ENCODE results near the gene PAPOLB.

Gene PAPOLB

GRCh38 chr7:4840079-4840501, 21.7 kb downstream of the PAPOLB start:
- no peak for DNase-seq

DNA sequence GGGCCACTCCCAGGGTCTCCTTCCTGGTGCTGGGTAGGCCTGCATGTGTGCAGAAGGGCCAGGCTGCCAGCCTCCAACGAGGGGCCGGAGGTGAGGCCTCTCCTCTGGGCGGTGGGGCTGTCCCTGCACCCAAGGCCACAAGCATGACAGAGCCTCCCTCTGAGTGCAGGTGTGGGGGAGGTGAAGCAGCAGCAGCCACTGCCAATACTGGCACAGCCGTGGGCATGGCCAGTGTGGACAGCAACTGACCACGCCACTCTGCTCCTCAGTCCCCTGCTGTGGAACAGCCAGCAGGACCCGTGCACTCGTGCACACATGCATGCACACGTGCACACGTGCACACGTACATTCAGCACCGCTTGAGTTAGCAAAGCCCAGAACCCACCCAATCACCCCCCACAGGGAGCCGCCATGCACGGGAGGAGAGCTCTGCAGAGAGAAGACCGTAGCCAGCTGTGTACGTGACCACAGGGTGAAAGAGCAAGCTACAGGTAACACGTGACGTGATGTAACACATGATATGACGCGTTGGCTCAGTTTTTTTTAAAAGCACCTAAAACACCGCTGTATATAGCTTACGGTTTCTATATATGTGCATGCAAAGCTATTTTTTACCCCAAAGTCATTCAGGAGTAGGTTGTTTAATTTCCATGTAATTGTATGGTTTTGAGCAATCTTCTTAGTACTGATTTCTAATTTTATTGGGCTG, 23.1 kb downstream of the PAPOLB start:
- DNase-seq, result no peak

- DNase-seq, result no peak
These were observed 23.8 kb downstream of the PAPOLB start for GRCh38 chr7:4837803-4838625.

DNA sequence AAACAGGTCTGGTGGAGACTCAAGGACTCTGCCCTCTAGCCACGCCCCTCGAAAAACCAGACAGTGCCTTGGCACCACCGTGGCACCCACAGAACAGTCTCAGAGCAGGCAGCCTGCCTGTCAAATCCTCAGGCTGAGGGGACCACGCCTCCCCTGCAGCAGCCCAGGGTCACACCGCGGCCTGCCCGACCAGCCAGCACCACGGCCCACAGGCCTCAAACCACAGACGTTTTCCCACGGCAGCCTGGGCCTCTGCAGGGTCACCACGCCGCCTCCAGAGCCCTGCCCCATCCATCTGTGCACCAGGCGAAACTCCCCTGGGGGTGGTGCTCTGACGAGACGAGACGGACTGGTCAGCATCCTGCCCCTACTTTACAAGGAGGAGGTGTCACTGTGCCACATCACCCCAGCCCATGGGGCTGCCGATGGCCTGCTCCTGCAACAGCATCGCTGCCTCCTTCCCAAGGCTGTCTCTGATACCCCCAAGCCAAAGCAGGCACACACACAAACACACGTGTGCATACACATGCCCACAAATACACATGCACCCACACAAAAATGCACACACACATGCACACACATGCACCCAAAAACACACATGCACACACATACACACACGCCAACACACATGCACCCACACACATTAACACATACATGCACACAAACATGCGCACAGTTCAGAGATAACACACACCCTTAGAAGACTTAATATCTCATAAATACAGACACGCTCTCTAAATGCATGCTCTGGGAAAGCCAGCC, 24.6 kb downstream of the PAPOLB start:
- no peak for DNase-seq

- DNase-seq, result no peak
These were observed 25.6 kb downstream of the PAPOLB start for GRCh38 chr7:4836206-4836661.

GRCh38 chr7:4835398-4836205, 26.2 kb downstream of the PAPOLB start:
- DNase-seq, result no peak

GRCh38 chr7:4834601-4835397, 27.0 kb downstream of the PAPOLB start:
- no peak for DNase-seq

- DNase-seq, result no peak
These were observed 27.9 kb downstream of the PAPOLB start for GRCh38 chr7:4833691-4834600.

DNA sequence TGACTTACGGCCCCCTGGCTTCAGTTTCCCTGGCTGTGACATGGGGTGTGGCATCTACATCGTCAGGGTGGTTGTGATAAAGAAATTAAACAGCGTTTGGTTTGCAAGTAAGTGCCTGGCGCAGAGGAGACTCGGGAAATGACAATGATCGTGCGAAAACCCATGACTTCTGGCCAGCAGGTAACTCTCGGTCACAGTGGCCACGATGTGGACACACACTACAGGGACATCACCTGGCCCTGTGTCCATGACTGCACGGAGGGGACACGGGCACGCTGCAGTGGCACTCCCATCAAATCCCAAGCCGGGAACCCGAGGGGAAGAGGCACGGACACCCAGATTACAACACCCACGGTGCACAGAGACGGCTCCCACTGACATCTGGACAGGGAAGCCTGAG, 28.7 kb downstream of the PAPOLB start:
- DNase-seq, result no peak

DNA sequence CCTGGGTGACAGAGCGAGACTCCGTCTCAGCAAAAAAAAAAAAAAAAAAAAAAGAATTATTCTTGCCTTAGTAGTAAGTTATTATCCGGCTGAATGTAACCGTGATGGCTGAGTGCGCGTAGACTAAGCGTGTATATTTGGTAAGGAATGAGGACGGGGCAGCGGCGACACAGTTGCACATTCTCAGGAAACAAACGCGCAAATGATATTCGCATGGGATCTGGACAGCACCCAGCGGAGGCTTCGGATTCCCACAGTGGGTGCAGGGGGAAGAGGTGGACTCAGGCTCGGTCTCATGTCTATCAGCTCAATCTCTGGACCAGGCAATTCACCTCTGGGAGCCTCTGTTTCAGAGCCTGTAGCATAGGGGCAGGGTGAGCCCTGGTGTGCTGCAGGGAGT, 29.1 kb downstream of the PAPOLB start:
- DNase-seq, result no peak

DNA sequence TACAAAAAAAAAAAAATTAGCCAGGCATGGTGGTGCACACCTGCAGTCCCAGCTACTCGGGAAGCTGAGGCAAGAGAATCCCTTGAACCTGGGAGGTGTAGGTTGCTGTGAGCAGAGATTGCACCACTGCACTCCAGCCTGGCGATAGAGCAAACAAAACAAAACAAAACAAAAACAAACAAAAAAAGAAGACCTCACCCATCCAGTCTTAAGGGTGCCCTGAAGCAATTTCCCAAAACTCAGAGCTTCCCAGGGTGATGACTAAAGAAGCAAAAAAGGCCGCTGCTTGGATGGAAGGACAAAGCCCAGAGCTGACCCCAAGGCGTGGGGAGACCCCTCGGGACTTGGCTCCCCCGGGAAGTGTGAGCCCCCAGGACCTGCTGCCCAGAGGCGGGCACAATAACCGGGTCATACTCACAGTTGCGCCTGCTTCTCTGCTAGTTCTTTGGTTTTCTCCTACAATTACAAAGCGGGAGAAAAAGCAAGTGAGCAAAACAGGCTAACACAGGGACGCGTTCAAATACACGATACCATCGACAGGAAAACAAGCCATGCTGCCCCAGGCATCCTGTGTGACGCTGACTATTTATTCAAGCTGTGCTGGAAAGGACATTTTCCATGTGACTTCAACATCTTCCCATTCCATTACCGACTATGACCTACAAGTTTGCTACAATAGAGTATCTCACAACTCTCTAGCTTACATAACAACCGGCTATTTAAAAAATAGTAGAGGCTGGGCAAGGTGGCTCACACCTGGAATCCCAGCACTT, 29.9 kb downstream of the PAPOLB start:
- no peak for DNase-seq

- peak; percentile 57 for DNase-seq
These were observed 31.7 kb downstream of the PAPOLB start for GRCh38 chr7:4830176-4830575.

DNA sequence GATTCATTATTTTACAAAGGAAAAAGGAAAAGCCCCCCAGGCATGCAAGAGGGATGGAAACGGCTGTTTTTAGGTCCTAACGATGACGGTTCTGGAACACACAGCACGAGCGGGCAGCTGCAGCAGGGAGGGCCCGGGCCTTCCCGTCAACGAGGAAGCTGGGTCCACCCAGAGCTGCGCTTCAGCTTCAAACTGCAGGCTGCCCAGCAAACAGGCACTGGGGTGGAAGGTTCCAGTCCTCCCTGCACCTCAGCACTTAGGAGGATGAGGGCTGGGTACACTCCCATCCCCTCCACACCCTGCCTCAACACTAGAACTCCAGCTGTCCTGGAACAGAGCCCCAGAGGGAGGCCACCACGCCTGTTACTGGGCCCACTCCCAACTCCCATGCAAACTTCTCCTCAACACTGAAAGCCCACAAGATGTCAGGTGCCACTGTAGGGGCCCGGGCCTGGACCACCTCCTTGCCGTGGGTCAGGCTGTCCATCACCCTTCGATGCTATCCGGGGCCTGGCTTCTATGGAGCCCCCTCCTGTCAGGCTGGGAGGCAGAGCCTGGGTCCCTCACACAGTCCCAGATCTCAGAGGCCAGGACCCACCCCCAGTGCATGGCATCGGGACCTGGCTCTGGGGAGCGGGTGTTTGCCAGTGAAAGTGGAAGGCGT, 33.0 kb downstream of the PAPOLB start:
- no peak for DNase-seq

GRCh38 chr7:4825081-4825480, 36.7 kb downstream of the PAPOLB start:
- DNase-seq, result no peak

DNA sequence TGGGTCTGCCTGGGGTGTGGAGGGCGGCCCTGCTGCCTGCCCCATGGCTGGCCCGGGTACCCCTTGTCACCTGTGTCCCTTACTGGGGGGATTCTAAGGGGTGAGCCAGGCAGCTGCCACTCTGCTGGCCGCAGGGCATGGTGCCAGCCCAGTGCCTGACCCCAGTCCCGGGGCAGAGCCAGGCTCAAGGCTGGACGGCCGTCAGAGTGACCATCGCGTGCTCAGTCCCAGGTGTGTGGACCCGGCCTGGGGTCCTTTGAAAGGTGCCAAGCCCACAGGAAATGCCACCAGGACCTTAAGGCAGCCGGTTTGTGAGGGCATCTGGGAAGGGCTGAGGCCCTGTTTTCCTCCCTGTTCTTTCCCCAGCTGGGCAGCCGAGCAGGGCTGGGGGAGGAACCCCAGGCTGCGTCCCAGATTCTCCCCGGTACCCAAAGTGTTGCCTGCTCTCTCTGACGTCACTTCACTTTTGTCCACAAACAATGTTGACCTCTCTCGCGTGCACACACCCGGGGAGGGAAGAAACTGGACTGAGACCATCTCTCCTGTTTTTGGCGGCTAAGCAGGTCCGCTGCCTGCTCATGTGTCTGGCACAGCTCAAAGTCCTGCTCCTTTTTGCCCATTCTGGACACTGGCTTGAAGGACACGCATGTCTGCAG, 37.6 kb downstream of the PAPOLB start:
- DNase-seq, result no peak

GRCh38 chr7:4823441-4824119, 38.2 kb downstream of the PAPOLB start:
- no peak for DNase-seq

GRCh38 chr7:4822677-4823076, 39.2 kb downstream of the PAPOLB start:
- DNase-seq, result no peak

DNA sequence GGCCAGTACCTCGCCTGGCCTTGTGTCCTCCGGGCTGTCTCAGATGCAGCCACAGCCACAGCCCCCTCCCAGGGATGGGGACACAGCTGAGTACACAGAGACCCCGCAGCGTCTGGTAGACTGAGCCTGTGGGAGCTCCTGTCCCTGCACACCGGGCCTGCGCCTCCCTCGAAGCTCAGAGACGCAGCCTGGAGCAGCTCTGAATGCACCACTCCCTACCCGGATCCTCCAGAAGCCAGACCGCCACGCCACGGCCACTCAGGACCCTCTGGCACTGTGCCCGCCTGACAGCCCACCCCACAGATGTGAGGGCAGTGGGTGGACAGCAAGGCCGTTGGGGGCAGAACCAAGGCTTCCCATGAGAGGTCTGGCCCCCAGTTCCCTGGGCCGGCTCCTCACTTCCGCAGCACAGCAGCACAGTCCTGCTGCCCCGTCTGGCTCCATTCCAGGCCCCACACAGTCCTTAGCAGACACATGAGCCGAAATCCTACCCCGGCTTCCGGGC, 40.8 kb downstream of the PAPOLB start:
- DNase-seq, result no peak

All from fibroblast of skin of right biceps (primary cell).